GM13976 (cell line): ENCODE data around the gene TMEM218.

ENCODE experiments used
- DNase-seq: peaks from one replicate; pipeline ENCODE4 v3.0.0; 2012; ENCODE audit warnings: low spot score
- in situ Hi-C: fragments of 300-500 bp; cut with MboI; formaldehyde crosslinking; loops from one replicate; pipeline ENCODE4 v1.12.0; 2022; ENCODE audit warnings: low sequenced_read_pairs, mixed read lengths, inconsistent platforms; ENCODE audit not compliant: unreplicated experiment
- TF ChIP-seq, protein P1 (sequence below): IDR thresholded peaks from 2 replicates; pipeline ENCODE4 v1.5.1; 2012; ENCODE audit warnings: borderline replicate concordance, mild to moderate bottlenecking; ENCODE audit not compliant: insufficient read depth; ENCODE audit errors: extremely low read depth, missing control alignments, control extremely low read depth

Gene TMEM218

DNA sequence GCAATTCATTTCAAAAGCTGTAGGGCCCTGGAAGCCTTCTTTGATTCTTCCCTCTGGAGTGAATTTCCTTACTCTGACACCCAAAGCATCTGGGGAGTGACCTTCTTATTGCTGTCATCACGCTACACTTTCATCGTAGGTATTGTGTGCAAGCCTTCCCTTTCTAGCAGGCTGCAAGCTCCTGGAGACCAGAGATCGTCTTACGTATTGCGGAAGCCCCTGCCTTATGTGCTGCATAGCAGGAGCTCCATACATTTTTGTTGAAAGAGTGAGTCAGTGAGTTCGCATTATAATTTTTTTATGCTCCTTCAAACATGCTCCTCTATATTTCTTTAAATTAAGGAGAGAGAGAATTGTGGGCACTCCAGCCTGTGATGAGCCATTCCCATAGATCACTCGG lies 21.2 kb upstream of the TMEM218 start:
- TF ChIP-seq, protein P1, sequence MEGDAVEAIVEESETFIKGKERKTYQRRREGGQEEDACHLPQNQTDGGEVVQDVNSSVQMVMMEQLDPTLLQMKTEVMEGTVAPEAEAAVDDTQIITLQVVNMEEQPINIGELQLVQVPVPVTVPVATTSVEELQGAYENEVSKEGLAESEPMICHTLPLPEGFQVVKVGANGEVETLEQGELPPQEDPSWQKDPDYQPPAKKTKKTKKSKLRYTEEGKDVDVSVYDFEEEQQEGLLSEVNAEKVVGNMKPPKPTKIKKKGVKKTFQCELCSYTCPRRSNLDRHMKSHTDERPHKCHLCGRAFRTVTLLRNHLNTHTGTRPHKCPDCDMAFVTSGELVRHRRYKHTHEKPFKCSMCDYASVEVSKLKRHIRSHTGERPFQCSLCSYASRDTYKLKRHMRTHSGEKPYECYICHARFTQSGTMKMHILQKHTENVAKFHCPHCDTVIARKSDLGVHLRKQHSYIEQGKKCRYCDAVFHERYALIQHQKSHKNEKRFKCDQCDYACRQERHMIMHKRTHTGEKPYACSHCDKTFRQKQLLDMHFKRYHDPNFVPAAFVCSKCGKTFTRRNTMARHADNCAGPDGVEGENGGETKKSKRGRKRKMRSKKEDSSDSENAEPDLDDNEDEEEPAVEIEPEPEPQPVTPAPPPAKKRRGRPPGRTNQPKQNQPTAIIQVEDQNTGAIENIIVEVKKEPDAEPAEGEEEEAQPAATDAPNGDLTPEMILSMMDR = no peak
- in situ Hi-C loops = loop anchor here (10.0 kb wide), 1 partner anchor 178 kb away; the partner anchor contains the start of gene CCDC15
- DNase-seq = no peak

DNA sequence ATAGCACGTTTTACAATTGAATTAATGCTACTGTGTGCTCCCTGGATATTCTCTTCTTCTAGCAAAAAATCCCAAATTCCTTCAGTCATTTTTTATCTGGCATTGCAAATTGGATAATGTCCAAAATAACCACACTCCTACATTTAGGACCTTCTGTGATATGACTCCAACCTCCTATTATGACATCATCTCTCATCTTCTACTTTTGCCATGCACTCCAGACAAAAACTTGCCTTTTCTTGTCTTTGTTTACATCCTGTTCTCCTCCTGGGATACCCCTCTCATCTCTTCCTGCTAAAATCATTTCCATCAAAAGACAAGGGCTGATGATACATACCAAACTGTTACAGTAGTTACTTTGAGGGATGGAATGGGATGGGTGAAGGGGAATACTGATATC lies 20.6 kb upstream of the TMEM218 start:
- TF ChIP-seq, protein P1 = no peak
- no peak for DNase-seq
- in situ Hi-C loops = loop anchor here (10.0 kb wide), 1 partner anchor 177 kb away; the partner anchor contains the start of gene CCDC15

DNA sequence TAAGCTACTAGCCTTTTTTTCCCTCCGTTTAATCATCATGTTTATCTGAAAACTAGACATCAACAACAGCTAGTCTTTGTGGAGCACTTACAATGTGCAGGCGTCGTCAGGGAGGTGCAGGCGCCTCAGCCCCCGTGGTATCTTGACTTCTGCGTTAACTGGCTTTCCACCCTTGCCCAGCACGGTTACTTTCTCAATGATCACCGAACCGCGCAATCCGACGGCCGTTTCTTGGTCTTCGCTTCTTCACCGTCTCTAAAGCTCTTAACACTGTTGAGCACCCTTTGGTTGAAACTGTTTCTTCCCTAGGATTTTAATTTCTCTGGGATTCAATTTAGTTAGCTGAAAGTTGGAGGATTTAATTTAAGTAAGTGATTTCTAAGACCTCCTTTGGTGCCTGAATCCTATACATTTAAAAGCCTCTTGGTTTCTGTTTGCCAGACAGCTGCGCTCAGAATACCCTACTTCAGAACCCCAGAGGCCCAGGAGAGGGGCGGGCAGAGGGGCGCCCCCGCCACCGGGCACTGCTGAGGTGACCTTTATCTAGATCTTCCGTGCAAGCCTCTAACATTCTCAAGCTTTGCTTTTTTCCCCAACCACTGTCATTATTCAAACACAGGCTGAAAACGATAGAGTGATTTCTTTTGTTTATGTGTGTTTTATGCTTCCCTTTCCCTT lies 18.0 kb upstream of the TMEM218 start:
- in situ Hi-C loops = no loop called here
- TF ChIP-seq, protein P1 = no peak
- no peak for DNase-seq

DNA sequence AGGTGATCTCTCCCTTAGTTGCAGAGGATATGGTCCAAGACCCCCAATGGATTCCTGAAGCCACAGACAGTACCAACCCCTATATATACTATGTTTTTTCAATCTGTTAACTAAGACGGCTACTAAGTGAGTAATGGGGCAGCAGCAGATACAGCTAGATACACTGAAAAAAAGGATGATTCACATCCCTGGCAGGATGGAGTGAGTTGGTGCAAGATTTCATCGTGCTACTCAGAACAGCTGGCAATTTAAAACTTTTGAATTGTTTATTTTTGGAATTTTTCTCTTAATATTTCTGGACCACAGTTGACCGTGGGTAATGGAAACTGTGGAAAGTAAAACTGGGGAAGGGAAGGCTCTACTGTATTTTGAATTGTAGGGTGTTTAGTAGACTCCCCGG lies 17.0 kb upstream of the TMEM218 start:
- DNase-seq = no peak
- in situ Hi-C loops = no loop called here

DNA sequence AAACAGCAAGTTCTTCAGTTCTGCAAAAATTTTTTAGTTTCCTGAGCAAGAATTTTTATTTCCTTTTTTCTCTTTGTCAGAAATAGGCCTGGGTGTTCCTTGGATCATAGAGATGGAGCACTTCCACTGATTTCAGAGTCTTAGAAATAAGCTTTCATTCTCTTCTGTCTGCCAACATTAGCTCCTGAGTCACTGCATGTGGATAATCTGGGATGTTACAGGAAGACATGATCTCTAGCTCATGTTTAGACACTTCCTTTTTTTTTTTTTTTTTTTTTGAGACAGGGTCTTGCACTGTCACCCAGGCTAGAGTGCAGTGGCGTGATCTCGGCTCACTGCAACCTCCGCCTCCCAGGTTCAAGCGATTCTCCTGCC lies 13.2 kb upstream of the TMEM218 start:
- TF ChIP-seq, protein P1 = no peak
- in situ Hi-C loops = no loop called here

More for the DNA sequence above, 17.0 kb upstream of the TMEM218 start:
- TF ChIP-seq, protein P1 = no peak

DNA sequence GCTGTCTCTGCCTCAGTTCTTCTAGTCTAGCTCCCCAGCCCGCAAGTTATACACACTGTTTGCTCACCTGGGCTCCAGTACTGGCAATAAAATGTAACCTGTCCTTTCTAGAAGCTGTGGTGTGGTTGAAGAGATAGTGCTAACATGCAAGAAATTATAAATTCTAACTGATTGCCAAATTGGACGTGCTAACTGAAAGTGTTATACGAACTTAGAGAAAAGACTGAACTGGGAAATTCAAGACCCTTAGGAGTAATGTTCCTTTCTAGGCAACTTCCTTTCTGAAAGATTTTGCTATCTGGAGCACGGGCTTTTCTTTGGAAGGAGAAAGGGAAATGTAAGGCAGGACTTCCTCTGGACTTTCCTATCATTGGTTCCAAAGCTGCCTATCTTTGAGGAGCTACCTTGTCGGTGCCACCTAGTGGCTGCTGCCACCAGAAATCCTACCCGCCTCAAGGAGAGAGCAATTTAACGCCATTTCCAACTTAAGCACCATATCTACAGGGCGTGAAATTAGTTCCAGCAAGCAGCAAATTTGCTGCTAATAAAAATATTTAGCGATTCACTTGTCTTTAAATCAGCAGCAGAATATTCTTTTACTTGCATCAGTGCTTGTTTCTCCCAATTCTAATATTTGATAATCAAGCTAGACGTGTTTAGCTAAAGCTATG lies 12.7 kb upstream of the TMEM218 start:
- peak; percentile 40 for DNase-seq
- in situ Hi-C loops = no loop called here
- TF ChIP-seq, protein P1 = peak; percentile 43

More for the DNA sequence above, 13.2 kb upstream of the TMEM218 start:
- DNase-seq = no peak
